NCI-H128 (cell line): ENCODE measurements around the gene RAB31.

Source experiments
- DNase-seq: peaks from one replicate; lab custom pipeline; 2025; ENCODE audit not compliant: unreplicated experiment; lab: John Stamatoyannopoulos, UW

The RAB31 gene

DNA sequence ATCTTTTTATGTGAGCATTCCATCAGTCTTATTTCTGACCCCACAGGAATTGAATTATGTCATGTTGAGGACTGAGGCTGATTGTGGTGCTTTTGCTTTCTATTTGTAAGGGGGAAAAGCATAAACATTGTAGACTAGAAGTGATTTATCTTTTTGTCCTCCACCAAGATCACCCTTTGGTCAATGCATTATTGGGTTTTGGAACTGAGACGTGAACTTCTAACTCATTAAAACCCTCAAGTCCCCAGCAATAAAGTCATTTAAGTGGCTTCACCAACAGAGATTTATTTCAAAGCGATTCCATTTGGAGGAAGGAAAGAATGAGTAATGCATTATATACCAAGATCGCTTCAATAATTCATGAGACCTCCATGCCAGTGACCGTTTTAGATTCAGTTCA, 102.2 kb downstream of the RAB31 start:
- DNase-seq: no peak

DNA sequence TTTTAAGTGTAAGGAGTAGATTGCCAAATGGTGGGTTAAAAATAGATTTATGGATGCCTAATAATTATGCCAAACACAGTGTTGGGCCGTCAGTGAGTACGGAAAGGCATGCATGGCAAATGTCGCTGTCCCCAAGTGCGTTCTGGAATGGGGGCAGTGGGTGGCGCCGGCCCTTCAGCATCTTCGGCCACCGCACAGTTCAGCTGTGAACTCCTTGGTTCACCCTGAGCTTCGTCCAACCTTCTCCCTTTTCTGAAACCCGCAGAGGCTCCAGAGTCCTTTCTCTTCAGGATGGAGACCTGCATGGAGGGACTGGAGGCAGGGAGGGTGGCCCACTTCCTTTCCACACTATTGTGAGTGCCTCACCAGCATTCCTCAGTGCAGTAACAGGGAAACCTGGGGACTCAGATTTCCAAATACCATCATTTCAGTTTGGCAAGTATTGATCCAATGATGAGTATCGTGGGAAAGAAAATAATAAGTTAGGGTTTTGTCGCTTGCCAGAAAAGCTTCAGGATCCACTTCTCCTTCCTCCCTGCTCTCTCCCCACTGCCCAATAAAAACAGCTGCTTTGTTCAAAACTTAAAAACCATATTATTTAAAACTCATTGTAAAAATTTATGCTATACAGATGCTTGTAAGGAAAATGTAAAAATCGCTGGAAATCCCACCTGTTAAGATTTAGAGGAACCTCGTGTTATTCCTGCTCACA, 103.0 kb downstream of the RAB31 start:
- DNase-seq: no peak

DNA sequence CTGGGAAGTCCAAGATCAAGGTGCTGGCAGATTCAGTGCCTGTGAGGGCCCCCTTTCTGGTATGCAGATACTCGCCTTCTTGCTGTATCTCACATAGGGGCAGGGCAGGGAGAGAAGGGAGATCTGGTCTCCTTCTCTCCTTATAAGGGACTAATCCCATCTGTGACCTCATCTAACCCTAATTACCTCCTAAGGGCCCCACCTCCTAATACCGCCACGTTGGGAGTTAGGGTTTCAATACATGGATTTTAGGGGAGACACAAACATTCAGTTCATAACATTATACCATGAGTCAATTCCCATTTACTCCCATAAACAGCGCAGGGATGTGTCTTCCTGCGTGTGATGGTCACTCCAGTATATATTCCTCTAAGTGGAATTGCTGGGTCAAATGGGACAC, 103.9 kb downstream of the RAB31 start:
- DNase-seq: no peak

DNA sequence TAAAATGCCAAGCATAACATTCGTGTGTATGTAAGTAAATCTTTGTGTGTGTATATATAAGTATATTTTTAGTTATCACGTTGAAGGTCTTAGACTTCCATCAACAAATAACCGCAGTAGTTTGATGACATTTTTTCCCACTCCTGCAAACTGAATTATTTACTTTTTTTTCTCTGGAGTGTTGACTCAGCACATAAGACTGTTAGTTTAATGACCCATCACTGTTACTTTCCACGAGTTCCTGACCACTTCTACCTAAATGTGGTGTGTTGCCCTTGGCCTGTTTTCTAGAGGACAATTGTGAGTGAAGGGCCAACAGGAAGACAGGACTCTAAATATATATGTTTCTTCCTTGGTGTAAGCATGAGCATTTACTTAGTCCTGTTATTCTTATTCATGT, 106.3 kb downstream of the RAB31 start:
- no peak for DNase-seq

DNA sequence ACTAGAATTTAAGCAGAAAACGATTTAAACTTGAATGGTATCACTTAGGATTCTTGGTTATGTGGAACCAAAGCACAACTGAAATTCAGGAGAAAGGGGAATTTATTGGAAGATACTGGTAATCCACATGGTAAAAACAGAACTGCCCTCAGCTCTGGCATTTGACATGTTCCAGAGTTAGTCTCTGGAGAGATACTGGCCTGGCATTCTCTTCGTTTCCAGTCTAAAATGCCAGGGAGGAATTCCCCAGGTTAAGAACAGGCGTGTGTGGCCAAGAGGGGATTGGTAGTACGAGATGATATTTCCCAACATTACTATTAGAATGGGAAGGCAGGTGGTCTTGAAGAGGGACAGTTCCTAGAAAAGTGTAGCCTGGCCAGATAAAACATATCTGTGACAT, 109.2 kb downstream of the RAB31 start:
- no peak for DNase-seq

DNA sequence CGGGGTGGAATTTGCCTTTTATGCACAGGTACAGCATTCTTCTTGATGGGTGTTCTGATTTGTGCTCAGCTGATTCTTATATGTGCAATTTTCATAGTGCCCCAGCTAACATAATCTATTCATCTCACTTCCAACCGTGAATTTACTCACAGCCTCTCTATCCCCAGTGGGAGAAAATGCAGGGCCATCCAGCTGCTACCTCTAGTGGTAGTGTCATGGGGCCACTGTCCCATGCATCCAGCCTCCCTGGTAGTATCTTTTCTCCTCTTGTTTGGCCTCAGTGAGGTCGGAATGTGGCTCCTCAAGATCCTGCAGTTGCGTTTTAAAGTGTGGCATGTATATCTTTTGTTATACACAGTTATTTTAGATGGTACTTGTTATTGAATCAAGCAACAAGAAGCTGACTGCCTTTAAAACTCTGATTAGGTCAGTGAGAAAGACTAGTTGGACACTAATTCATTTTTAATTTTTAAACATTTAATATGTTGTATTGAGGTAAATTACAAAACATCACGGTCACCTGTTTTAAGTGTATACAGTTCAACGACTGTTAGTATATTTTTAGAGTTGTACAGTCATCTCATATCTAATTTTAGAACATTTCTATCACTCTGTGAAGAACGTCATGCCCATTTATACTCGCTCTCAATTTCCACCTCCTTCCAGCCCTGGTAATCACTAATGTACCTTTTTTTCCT, 109.8 kb downstream of the RAB31 start:
- no peak for DNase-seq

DNA sequence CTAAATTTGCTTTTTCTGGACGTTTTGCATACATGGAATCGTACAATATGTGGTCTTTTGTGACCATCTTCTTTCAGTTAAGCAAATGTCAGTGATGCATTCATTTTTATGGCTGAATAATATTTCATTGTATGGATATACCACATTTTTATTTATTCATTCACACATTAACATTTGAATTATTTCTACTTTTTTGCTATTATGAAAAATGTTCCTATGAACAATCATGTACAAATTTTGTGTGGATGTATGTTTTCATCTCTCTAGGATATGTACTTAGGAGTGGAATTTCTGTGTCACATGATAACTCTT, 110.3 kb downstream of the RAB31 start:
- DNase-seq: no peak

DNA sequence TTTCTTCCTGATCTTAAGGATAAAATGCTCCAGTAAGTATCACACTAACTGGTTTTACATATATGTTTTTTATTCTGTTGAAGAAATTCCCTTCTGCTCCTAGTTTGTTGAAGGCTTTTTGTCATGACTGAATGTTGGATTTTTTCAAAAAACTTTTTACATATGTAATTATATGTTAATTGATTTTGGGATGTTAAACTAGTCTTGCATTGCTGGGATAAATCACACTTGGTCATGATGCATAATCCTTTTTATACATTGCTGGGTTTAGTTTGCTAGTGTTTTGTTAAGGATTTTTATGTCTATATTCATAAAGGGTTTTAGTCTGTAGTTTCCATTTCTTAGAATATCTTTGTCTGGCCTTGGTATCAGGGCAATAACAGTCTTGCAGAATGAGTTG, 112.0 kb downstream of the RAB31 start:
- no peak for DNase-seq

DNA sequence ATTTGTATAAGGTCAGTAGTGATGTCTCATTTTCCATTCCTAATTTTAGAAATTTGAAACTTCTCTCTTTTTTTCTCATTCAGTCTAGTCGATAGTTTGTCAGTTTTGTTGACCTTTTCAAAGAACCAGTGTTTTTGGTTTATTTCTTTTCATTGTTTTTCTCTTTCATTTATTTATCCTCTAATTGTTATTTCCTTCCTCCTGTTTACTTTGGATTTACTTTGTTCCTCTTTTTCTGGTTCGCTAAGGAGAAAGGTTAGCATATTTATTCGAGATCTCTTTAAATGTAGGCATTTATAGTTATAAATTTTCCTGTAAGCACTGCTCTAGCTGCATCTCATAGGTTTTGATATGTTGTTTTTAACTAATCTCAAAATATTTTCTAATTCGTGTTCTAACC, 112.6 kb downstream of the RAB31 start:
- no peak for DNase-seq

DNA sequence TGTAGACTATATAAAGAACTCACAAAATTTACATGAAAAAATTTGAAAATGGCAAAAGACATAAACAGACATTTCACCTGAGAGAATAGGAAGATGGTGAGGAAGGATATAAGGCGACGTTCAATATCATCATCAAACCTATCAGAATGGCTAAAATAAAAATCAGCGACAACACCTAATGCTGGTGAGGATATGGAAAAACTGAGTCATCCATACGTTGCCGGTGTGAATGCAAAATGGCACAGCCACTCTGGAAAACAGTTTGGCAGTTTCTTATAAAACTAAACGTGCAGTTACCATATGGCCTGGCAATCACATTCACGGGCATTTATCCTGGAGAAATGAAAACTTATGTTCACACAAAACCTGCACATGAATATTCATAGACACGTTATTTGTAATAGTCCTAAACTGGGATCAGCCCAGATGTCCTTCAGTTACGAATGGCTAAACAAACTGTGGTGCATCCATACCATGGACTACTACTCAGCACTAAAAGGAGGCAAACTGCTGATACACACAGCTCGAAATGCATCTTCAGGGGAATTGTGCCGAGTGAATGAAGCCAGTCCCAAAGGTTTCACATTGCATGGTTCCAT, 114.6 kb downstream of the RAB31 start:
- no peak for DNase-seq

DNA sequence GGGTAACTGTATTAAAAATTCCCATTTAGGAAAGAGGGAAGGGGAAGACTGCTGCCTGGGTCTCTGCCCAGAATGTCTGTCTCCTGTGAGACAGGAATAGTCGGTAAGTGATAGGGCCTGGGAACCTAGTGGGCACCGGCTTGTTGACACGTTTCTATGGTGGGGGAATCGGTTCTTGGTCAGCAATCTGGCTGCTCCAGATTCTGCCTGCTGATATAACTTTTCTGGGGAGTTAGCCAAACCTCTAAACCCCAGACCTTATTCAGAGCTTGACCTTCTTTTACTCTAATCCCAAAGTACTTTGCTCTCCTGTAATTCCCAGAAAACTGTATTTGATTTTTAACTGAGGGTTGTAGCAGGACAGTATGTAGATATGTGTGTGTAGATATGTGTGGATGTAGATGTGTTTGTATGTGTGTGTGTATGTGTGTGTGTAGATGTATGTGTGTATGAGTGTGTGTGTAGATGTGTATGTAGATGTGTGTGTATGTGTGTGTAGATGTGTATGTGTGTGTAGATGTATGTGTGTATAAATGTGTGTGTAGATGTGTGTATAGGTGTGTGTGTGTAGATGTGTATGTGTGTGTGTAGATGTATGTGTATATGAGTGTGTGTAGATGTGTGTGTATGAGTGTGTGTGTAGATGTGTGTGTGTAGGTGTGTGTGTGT, 115.8 kb downstream of the RAB31 start:
- DNase-seq: no peak

DNA sequence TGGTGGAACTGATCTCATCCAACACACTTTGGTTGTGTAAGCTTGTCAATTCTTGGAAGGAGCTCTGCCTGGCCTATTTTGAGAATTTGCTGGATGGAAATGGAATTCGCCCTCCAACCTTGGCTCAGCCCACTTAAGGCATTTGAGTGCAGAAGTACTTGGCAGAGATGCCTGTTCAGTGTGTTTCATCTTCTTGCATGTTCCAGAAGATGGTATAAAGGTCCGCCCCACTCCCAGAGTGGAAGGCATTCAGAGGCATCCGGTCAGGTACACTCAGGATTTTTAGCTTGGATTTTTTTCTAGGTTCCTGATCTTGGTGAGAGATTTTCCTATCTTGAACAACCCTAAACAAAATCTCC, 116.4 kb downstream of the RAB31 start:
- no peak for DNase-seq

DNA sequence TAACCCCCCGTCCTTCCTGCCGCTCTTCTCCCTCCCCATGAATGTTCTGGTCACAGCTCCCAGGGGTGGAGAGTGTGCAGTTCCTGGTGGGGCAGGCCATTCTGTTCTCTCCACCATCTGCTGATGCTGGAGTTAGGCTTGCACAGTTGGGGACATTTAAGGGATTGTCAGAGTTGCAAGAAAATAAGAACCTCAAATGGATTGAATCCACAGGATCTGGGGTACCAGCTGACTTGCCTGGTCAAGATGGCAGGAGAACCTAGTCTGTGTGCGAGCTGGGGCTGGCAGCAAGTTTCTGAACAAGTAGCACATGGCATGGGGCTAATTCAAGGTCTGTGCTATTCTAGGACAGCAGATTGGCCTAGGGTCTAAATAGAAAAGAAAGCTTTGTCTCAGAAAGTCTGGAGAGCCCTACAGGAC, 116.9 kb downstream of the RAB31 start:
- DNase-seq: no peak

DNA sequence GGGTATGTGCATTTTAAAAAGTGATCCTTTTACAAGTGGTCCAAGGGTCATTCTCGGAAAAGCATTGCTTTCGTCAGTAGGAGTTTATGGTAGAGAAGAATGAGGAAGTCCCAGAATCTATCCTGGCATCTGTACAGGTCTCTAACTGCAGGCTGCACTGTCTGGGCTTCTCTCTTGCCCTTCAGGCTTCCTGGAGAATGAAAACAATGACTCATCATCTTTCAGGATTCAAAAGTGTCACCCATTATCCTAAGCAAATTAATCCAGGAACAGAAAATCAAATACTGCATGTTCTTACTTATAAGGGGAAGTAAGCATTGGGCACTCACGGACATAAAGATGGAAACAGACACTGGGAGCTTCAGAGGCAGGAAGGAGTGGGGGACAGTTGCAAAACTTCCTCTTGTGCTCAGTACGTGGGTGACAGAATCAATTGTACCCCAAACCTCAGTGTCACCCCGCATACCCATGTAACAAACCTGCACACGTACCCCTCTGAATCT, 117.5 kb downstream of the RAB31 start:
- DNase-seq: no peak

DNA sequence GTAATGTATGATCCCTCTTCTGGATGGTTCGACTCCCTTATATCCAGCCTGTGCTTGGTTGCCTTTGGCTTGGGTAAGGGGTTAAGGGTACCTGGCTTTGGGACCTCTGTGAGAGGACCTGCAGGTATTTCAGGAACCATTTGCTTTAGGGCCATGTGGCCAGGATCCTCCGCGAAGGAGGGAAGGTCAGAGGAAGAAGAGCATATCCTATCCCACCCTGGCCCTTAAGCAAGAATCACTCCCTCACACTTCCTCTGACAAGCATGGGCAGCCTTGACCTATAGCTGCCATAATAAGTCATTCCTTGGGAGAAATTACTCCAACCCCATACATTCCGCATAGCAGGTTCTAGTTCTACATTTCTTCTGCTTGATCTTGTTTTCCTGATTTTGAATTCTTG, 118.6 kb downstream of the RAB31 start:
- no peak for DNase-seq

DNA sequence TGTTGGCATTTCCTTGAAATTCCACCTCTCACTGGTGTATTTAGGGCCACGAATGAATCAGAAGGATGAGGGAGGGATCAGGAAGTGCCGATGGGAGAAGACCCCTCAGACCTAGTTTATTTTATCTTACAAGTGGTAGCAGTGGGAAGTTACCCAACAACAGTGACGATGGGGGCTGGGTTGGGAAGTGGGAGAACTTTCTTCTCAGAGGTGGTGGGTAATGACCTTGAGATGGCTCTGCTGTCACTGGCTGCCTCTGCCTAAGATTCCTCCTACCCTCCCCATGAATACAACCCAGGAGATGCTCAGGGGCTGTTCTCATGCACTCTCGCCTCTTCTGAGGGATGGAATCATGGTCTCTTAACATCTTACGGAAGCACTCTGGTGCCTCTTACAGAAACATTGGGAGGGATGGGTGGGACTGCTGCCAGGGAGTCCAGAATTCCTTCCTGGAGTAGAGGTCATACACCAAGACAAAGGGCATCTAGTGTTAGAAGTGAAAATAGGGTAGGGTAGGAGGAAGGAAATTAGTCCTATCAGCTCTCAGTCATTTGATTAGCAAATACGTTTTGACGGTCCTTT, 119.2 kb downstream of the RAB31 start:
- no peak for DNase-seq

DNA sequence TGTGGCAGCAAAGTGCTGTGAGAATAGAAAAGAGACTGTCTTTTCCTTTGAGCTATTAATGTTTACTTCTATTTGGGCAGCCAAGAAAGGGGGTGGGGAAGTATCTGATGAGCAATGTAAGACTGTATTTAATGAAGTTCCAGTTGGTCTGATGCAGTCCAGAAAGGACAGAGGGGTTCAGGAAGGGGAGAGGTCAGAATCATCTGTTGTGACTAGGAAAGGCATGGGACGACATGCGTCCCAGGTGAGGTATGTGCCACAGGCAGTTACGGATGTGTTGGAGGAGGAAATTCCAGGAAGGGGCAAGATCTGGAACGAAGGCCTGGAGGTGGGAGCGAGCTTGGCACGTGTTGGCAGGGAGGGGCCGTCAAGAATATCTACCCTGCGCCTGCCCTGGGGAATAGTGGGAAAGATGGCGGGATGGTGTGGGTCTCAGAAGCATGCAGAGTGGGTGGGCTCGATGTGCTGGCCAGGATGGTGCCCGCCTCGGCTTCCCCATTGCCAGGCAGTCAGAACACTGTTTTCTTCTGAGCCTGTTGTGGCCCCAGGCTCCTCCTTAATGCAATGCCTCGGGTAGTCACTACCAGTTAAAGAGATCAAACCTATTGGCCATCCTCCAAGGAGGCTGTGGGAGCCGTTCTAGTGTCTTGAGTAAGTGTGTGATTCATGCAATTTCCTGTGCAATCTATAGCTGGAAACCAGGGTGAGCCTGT, 119.8 kb downstream of the RAB31 start:
- no peak for DNase-seq

DNA sequence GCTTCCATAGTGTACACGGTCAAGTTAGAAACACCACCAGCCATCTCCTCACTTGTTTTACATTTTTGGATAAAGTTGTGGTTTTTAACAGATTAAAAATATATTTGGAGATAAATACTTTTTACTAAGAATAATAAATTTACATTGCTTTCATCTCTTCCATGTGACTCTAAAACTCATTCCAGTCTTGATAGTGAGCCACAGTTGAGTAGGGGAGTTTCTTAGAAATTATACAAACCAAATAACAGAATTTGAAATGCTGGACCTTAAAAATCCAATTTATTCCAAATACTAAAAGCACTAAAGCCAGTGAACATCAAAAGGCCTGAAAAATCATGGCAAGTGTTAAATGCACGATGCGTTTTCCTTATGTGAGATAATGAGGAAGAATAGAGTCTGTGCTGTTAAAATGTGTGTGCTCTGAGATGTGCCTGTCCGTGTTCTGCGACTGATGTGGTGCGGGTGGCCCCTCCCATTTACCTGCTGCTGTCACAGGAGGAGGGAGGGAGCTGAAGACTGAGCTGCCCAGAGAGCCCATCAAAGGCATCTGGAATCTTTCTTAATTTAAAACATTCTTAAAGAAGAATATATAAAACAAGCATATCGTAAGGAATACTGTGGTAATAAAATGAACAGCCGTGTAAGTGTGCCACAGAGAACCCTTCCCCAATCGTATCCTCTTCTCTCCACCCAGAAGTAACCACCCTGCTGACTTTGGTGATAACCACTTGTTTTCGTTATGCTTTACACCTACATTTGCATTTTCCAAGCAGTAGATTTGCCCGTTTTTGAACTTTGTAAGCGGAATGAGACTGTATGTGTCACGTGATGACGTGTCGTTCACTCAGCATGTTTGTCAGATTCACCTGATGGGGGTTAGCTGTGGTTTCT, 120.7 kb downstream of the RAB31 start:
- DNase-seq: no peak

DNA sequence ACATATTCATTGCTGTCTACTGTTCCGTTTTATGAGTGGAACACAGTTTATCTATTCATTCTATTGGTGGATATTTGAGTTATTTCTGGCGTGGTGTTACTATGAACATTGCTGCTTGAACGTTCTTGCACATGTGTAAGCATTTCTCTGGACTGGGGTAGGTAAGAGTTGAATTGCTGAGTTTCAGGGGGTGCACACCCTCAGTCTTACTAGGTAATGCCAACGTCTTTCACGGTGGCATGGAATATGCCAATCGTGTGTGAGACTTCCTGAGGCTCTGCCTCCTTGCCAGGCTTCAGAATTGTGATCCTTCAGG, 121.3 kb downstream of the RAB31 start:
- no peak for DNase-seq

DNA sequence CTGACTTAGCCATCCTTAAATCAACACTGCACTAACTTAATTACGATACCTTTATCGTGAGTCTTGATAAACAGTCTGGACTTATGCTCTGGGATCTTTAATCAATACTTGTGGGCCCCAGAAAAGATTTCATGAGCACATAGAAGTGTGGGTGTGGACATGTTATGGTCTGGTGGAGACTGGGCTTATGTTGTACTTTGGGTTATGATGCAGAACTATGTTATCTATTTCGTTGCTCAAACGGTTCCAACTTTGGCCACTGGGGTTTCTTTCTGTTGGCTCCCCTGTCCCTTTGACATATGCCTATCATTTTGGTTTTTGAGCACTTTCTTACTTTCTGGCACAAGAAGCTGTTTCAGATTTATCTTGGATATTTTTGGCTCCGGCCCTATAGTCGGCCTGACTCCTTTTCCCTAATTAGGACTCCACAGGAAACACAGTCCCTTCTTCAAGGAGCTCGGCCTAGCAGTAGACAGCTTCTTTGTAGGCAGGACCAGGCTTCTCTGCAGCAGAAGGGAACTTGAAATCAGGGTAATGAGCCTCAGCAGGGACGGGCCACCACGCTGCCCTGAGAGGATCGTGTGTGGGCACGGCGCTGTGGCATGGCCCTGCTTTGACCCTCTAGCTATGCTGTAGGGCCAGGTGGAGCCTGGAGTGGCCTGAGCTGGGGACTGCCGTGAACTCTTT, 123.1 kb downstream of the RAB31 start:
- DNase-seq: no peak
